ENCODE results near the gene ABHD14A.

Gene ABHD14A

DNA sequence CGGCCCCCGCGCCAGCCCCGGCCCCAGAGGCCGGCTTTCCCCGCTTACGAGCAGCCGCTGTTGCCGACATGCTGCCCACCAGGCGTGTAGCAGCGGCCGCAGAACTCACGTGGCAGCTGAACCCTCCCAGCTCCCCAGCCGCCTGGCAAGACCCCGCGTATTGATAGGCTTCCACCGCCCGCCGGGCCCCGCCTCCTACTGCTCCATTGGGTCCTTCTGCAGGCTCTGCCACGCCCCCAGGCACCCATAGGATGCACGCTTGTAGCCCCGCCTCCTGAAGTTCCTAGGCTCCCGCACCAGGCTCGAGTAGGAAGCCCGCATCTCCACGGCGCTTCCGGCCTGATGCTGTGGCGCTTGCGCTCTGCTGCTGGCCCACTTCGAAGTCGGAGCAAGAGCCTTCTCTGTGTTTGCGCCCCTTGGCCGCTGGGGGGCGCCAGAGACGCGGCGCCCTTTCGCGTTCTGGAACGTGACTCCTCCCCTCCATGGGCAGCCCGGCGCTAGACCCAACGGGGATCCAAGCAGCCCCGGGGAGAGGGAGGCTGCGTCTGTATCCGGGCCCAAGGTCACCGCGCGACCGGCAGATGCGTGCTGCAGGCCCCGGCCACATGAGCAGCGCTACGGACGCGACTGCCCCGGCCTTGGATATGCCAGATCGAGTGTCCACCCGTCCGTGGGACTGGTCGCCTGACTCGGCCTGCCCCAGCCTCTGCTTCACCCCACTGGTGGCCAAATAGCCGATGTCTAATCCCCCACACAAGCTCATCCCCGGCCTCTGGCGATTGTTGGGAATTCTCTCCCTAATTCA, 32.9 kb upstream of the ABHD14A start, which contains the start of the genes PARP3 and RRP9:
Gene PARP3, plus strand, starts transcription at position 566 of the 805 bp plus-strand sequence. CDS start 993 bp downstream, outside the sequence.
Gene RRP9, minus strand, starts transcription at position 107 of the 805 bp plus-strand sequence. Its CDS starts 37 bp downstream, at position 70.
- peak; percentile 100 for DNase-seq

DNA sequence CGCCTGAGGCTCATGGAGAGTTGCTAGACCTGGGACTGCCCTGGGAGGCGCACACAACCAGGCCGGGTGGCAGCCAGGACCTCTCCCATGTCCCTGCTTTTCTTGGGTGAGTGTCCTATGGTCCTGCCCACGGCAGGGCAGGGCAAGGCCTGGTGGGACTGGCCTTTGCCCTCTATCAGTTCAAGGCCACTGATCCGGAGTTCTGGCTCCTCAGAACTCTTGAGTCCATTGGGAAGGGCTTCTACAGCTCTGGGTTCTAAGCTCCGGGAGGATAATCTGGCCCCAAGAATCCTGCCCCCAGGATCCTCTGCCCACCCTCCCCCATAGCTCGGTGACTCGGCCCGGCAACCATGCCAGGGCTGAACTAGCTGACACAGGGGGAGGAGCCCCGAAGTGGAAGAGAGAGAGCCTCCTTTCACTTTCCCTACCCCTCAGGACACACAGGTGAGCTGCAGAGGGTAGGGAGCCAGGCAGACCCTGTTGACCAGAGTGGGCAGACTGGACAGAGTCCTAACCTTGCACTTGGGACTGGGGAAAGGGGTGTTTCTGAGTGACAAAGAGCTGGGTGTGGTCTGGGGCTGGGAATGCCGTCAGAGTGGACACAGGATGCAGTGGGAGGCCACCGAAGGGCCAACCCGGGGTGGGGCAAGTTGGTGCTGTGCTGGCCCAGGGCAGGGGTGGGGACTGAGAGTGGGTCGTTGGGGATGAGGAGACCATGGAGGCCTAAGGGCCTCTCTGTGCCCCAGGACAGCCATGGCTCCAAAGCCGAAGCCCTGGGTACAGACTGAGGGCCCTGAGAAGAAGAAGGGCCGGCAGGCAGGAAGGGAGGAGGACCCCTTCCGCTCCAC, 32.0 kb upstream of the ABHD14A start:
- DNase-seq = peak; percentile 52 to 63

DNA sequence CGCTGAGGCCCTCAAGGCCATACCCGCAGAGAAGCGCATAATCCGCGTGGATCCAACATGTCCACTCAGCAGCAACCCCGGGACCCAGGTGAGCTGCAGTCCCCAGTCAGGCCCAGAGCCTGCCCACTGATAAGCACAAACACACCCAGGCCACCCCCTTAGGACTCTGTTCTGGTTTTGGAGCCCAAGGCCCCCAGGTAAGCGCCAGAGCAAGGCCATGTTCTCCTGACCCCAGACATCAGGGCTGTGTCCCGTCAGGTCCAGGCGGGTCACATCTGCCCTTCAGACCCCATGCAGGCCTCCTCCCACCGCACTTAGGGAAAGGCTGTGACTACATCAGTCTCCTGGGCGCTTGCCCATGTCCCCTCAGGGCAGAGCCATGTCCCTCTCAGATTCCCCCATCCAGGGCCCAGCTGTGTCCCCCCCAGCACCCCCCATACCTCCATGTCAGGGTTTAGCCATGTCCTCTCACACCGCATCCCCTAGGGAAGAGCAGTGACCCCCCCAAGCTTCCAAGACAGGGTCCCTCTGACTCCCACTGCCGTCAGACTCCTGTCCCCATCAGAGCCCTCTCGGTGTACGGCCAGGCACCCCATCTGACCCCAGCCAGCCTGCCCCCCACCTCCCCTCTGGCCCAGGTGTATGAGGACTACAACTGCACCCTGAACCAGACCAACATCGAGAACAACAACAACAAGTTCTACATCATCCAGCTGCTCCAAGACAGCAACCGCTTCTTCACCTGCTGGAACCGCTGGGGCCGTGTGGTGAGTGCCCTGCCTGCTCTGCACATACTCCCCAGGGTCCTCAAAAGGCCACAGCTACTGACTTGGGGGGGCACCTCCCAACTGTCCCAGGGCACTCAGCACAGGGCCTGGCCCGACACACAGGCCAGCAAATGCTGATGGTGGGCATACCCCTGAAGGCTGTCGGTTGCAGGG, 31.1 kb upstream of the ABHD14A start:
- no peak for DNase-seq

DNA sequence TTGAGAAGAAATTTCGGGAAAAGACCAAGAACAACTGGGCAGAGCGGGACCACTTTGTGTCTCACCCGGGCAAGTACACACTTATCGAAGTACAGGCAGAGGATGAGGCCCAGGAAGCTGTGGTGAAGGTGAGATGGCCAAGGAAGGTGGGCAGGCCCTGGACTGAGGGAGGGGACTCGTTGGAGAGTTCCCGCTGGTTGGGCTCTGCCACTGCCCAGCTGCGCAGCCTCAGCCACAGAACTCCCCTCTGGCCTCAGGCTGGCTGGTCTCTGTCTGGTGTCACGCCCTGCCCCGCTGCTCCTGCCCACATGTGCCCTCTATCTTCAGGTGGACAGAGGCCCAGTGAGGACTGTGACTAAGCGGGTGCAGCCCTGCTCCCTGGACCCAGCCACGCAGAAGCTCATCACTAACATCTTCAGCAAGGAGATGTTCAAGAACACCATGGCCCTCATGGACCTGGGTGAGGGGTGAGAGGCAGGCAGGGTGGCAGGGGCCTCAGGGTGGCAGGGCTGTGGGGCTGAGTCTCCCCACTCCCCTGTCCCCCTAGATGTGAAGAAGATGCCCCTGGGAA, 30.3 kb upstream of the ABHD14A start:
- no peak for DNase-seq

DNA sequence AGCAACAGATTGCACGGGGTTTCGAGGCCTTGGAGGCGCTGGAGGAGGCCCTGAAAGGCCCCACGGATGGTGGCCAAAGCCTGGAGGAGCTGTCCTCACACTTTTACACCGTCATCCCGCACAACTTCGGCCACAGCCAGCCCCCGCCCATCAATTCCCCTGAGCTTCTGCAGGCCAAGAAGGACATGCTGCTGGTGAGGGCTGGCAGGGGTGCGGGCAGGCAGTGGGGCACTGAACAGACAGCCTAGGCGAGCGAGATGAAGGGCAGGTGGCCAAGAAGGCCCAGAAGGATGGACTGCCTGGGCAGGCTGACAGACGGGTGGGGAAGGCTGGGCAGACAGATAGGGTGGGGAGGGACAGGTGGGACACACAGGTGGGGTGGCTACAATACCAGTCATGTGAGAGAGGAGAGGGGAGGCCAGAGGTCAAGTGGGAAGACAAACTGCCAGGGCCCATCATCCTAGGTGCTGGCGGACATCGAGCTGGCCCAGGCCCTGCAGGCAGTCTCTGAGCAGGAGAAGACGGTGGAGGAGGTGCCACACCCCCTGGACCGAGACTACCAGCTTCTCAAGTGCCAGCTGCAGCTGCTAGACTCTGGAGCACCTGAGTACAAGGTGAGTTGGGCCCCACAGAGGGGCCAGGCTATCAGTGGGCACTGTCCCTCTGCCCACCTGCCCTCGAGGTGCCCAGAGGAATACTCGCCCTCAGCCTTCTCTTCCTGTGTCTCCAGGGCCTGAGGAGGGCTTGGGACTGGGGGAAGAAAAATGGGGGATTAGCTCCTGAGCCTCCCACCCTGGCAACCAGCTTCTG, 29.6 kb upstream of the ABHD14A start:
- DNase-seq = no peak

DNA sequence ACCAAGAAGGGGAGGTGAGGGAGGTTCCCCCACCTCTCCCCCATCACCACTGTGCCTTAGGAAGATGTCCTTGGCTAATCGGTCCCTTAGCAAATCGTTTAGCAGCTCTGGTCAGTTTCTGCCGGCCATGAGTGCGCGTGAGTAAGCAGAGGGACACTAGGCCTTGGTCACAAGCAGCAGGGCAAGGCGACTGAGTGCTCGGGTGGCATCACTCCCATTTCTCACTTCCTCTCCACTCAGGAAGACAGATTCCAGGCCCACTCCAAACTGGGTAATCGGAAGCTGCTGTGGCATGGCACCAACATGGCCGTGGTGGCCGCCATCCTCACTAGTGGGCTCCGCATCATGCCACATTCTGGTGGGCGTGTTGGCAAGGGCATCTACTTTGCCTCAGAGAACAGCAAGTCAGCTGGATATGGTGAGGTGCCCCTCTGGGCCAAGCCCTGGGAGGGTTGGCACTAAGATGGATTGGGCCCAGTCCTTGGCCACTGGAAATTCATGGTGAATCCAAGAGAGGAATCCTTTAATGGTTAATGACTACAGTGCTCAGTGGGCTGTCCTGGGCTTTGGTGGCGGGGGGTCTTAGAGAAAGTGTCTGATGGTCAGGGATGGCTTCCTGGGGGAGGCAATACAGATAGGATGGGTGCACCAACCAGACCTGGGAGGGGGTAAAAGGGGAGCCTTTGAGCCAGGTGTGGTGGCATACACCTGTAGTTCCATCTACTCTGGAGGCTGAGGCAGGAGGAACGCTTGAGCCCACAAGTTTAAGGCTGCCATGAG, 28.7 kb upstream of the ABHD14A start:
- DNase-seq = no peak

DNA sequence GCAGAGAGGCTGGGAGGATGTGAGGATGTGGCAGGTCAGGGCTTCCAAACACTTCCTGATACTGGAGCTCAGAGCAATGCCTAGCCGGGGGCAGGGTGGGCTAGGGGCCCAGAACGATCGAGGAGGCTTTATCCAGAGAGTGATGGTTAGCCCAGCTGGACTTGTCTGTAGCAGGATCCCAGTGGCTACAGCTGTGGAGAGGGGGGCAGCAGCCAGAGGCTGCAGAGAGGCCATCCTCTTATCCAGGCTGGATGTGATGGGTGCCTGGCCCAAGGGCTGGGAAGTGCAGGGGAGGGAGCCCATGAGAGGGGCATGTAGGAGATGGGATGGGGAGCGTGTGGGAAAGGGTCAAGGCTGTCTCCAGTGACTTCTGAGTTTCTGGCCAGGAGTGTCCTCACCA, 28.1 kb upstream of the ABHD14A start:
- DNase-seq = no peak

DNA sequence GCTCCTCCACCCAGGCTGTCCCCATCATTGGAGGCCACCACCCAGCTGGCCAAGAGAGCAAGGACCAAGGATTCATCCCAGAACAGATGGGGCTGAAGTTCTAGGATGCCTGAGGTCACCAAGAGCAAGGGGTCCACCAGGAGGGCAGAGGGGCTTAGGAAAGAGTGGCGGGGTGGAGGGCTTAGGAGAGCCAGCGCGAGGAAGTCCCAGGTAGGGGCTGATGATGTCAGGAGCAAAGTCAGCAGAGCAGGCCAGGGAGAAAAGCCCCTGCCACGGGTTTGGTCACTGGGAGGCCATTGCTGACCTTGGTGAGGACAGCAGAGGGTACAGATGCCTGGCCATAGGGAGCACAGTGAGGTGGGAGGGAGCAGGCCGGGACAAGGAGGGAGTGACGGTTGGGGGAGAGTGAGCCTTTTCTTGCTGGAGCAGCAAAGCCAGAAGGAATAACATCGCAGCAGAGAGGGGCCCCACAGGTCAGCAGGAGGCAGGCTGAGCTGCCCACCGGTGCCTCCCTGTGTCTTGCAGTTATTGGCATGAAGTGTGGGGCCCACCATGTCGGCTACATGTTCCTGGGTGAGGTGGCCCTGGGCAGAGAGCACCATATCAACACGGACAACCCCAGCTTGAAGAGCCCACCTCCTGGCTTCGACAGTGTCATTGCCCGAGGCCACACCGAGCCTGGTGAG, 27.5 kb upstream of the ABHD14A start:
- no peak for DNase-seq

DNA sequence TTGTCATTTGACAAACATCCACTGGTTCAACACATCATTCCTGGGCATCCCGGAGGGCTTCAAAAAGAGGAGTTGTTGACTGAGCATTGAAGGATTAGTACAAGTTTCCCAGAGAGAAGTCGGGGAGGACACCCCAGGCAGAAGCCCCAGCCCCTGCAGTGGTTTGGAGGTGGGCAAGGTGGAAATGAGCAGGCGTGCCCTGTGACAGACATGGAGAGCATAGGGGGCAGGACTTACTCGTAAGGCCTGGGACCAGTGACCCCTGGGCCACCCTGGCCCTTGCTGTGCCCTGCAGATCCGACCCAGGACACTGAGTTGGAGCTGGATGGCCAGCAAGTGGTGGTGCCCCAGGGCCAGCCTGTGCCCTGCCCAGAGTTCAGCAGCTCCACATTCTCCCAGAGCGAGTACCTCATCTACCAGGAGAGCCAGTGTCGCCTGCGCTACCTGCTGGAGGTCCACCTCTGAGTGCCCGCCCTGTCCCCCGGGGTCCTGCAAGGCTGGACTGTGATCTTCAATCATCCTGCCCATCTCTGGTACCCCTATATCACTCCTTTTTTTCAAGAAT, 26.8 kb upstream of the ABHD14A start:
- DNase-seq = no peak

DNA sequence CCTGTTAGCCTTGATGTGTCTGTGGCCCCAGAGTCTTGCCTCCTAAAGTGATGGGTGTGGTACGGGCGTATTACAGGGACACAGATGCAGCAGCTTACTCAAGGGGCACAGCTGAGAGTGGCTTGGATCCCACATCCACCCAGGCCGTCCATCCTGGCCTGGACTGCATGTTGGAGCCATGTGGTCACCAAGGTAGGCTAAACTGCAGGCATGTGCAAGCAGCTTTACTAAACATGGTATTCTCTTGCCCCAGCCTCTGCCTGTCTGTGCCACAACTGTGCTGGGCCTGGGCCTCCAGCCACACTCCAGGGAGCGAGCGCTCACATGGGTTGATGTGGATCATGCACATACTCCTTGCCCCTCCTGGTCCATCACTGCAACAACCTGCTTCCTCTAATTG, 25.7 kb upstream of the ABHD14A start:
- DNase-seq = no peak

DNA sequence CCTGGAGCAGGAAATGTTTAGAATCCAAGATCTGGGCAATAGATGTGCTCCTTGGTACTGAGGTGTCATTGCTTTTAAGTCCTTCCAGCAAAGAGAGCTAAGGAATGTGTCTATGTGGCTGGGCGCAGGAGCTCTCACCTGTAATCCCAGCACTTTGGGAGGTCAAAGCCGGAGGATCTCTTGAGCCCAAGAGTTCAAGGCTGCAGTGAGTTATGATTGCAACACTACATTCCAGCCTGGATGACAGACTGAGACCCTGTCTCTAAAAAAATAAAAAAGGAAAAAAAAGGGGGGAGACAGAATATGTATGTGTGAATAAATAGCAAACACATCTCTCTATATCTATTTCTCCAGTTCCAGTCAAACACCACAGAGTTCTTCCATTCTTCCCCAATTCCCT, 24.0 kb upstream of the ABHD14A start:
- no peak for DNase-seq

DNA sequence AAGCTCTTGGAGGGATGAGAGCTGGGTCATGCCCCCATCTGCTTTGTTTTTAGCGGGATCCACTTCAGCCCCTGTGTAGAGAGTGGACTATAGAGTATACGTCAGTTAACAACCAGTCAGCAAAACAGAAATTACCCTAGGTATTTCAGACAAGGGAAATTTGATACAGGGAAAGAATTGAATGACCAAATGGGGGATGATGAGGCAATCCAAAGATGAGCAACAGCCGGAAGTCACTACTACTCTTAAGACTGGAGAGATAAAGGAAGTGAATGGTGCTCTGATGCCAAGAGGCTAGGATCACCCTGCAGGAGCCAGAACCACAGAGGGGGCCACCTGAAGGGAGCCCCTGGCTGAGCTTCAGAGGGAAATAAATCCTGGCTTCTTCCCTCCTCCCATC, 21.4 kb upstream of the ABHD14A start:
- DNase-seq = no peak

DNA sequence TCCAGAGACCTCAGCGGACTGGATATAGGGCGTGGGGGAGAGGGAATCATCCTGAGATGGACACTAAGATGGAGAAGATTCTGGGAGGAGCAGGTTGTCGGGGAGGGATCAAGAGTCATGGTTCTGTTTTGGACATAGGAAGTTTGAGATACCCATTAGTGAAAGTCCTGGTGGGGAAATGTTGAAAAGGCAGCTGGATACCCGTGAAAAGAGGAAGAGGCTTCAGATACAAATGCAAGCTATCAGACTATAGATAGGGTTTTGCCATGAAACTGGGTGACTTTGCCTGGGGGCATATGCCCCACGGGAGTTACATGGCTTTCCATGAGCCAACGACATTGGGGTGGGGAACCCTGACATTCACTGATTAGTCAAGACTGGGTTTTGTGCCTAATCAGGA, 20.8 kb upstream of the ABHD14A start:
- DNase-seq = no peak

DNA sequence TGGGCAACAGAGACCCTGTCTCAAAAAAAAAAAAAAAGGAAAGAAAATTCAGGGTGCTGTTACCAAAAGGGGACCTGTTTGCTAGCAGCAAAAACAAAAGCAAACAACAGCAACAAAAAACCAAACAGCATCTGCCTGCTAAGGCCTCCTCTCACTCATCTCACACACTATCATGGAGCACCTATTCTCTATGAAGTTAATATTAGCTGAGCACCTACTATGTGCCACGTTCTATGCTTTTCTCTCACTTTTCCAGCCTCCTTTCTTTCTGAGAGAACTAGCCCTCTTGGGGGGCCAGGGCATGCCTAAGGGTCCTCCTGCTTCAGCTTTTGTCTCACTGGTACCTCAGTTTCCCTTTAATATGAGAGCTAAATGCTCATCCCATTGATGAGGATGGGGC, 20.2 kb upstream of the ABHD14A start:
- DNase-seq = no peak

DNA sequence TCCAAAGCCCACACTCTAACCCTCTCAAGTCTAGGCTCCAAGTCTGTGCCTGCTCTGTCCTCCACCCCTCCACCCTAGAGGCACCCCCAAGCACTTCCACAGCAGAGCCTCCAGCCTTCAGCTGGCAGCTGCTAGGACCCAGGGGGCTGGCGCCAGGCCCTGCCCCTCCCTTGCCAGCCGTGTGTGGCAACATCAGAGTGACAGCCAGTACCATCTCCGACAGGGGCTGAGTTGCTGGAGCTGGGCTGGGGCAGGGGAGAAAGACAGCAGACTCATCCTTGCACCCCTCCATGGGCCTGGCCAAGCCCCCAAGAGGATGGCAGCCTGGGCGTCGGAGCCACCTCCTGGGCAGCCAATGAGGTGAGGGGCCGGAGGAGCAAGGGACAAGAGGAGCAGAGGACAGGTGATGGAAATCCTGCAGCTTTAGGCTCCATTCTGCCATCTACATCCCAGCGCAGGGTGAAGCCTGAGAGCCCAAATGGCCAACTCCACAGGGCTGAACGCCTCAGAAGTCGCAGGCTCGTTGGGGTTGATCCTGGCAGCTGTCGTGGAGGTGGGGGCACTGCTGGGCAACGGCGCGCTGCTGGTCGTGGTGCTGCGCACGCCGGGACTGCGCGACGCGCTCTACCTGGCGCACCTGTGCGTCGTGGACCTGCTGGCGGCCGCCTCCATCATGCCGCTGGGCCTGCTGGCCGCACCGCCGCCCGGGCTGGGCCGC, 19.5 kb upstream of the ABHD14A start, which contains the start of gene GPR62:
Gene GPR62, plus strand, starts transcription at position 207 of the 718 bp plus-strand sequence. Its CDS starts 272 bp downstream, at position 479.
- no peak for DNase-seq

DNA sequence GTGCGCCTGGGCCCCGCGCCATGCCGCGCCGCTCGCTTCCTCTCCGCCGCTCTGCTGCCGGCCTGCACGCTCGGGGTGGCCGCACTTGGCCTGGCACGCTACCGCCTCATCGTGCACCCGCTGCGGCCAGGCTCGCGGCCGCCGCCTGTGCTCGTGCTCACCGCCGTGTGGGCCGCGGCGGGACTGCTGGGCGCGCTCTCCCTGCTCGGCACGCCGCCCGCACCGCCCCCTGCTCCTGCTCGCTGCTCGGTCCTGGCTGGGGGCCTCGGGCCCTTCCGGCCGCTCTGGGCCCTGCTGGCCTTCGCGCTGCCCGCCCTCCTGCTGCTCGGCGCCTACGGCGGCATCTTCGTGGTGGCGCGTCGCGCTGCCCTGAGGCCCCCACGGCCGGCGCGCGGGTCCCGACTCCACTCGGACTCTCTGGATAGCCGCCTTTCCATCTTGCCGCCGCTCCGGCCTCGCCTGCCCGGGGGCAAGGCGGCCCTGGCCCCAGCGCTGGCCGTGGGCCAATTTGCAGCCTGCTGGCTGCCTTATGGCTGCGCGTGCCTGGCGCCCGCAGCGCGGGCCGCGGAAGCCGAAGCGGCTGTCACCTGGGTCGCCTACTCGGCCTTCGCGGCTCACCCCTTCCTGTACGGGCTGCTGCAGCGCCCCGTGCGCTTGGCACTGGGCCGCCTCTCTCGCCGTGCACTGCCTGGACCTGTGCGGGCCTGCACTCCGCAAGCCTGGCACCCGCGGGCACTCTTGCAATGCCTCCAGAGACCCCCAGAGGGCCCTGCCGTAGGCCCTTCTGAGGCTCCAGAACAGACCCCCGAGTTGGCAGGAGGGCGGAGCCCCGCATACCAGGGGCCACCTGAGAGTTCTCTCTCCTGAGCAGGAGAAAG, 18.7 kb upstream of the ABHD14A start:
- peak; percentile 30 to 33 for DNase-seq

DNA sequence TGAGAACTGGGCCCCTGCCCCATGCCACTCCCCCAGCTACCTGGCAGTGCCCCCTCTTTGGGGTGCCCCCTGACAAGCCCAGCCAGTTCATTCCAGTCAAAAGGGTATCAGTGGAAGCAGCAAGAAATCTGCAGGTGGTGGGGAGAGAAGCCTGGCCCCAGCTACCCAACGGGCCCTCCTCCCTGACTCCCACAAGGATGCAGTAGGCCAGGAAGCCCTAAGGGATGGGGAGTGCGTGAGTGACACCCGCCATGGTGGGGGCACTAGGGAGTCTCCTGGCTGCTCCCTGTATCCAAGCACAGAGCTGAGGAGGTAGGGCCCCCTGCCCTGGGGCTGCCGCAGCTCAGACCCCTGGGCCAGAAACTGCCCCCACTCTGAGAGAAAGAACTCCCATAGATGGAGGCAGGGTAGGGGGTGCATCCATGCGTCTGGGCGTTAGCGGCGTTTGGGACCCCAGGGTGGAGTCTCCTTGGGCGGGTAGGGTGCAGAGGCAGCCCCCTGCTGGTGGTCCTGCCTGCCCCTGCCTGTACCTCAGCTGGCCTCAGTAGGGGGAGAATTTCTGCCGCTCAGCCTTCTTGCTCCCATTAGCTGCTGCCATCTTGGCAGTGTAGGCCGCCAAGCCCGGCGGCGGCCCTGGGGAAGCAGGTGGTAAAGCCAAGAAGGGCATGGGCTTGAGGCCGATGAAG, 17.2 kb upstream of the ABHD14A start:
- DNase-seq = no peak
